HCT116 (cell line): ENCODE measurements around the gene ABHD12. TPM values are rescaled to one million over a fixed set of nuclear protein-coding genes. Genes with fewer than 3 reads are reported as not detected.
"Not testable (repeated sequence)": the region's sequence is repeated elsewhere in the genome, so short reads cannot be mapped to it uniquely, and the experiment has no call there.

ENCODE experiments used
- ATAC-seq: fragments of 200-7000 bp; cut with Tn5 transposase; 2 replicates; pipeline ENCODE4 v1.9.1; 2020; ENCODE audit warnings: mild to moderate bottlenecking, moderate library complexity
- BruUV-seq: library from RNA; stranded (reverse); fragments of 400-500 nt; replicated peaks from 2 replicates; lab custom pipeline; 2021; lab: Mats Ljungman, UMichigan
- CTCF ChIA-PET: fragments of 300-600 bp; sonication (Branson Sonifier 250); formaldehyde crosslinking; loops from one replicate; lab custom pipeline; 2021; ENCODE audit warnings: antibody characterized with exemption; lab: Charles Lee
- POLR2A ChIA-PET: fragments of 300-600, 350-600 bp; sonication (Branson Sonifier 250); formaldehyde crosslinking; loops from one replicate; lab custom pipeline; 2021; ENCODE audit warnings: antibody characterized with exemption; lab: Charles Lee
- RAD21 ChIA-PET, 2 experiments: fragments of 300-600 bp; sonication (Branson Sonifier 250); formaldehyde crosslinking; loops; one replicate each; lab custom pipeline; 2023; ENCODE audit warnings: low total read pairs in 2 of 2; ENCODE audit not compliant: uncharacterized antibody in 2 of 2, unreplicated experiment in 2 of 2, low non-redundant PET in 1 of 2; lab: Charles Lee
- DNase-seq: peaks from one replicate; pipeline ENCODE4 v3.0.0-alpha.2; 2010; ENCODE audit warnings: low read depth, low spot score
- H2AFZ ChIP-seq: fragments of 200-600 bp; shearing (Covaris generic), sonication (generic); 2 replicates; pipeline ENCODE4 v1.6.1; 2017; ENCODE audit warnings: low read depth, mixed run types, mixed read lengths, antibody characterized with exemption, low read length; ENCODE audit not compliant: poor library complexity, severe bottlenecking
- H3K27ac ChIP-seq: 2 replicates; pipeline ENCODE4 v1.5.1; 2012; ENCODE audit warnings: low read depth, low read length
- H3K27me3 ChIP-seq: fragments of 200-600 bp; sonication (generic); 2 replicates; pipeline ENCODE4 v1.6.1; 2016; ENCODE audit warnings: mixed run types, low read length, mixed read lengths; ENCODE audit not compliant: insufficient read depth
- H3K36me3 ChIP-seq, 2 experiments: fragments of 200-500 bp in 1 of 2; fragments of 200-600 bp in 1 of 2; sonication (Bioruptor generic) in 1 of 2; sonication (generic) in 1 of 2; 2 replicates each; pipeline versions ENCODE4 v1.5.1 to v1.6.1; 2014 to 2016; ENCODE audit warnings: low read length in 2 of 2, inconsistent platforms in 1 of 2, mixed read lengths in 1 of 2, mixed run types in 1 of 2; ENCODE audit not compliant: insufficient read depth in 2 of 2, control insufficient read depth in 1 of 2
- H3K4me1 ChIP-seq, 2 experiments: fragments of 200-600 bp in 1 of 2; sonication (generic) in 1 of 2; 2 replicates each; pipeline versions ENCODE4 v1.5.1 to v1.6.1; 2012 to 2017; ENCODE audit warnings: low read length in 2 of 2, inconsistent platforms in 1 of 2, mild to moderate bottlenecking in 1 of 2, mixed read lengths in 1 of 2, mixed run types in 1 of 2, moderate library complexity in 1 of 2; ENCODE audit not compliant: insufficient read depth in 2 of 2, control insufficient read depth in 1 of 2
- H3K4me2 ChIP-seq: fragments of 200-600 bp; sonication (generic); 2 replicates; pipeline ENCODE4 v1.6.1; 2017; ENCODE audit warnings: mixed run types, low read length, mixed read lengths
- H3K4me3 ChIP-seq, 2 experiments: fragments of 200-600 bp in 1 of 2; sonication (generic) in 1 of 2; replicated peaks in 1 of 2; 2 replicates each; pipeline ENCODE4 v1.5.1; 2011 to 2016; ENCODE audit warnings: low read length in 2 of 2, control low read depth in 1 of 2, low read depth in 1 of 2, mild to moderate bottlenecking in 1 of 2, mixed read lengths in 1 of 2, mixed run types in 1 of 2
- H3K79me2 ChIP-seq: fragments of 200-600 bp; sonication (generic); 2 replicates; pipeline ENCODE4 v1.6.1; 2017; ENCODE audit warnings: mild to moderate bottlenecking, mixed run types, low read length, moderate library complexity, mixed read lengths; ENCODE audit not compliant: insufficient read depth
- H3K9ac ChIP-seq: fragments of 200-600 bp; sonication (generic); 2 replicates; pipeline ENCODE4 v1.6.1; 2016; ENCODE audit warnings: low read length, mixed read lengths
- H3K9me2 ChIP-seq: fragments of 200-600 bp; sonication (generic), shearing (Covaris generic); 2 replicates; pipeline ENCODE4 v1.6.1; 2017; ENCODE audit warnings: mixed run types, mild to moderate bottlenecking, moderate library complexity; ENCODE audit not compliant: insufficient read depth
- H3K9me3 ChIP-seq, 2 experiments: fragments of 200-500 bp in 1 of 2; fragments of 200-600 bp in 1 of 2; sonication (Bioruptor generic) in 1 of 2; sonication (generic) in 1 of 2; 2 replicates each; pipeline ENCODE4 v1.6.1; 2014 to 2017; ENCODE audit warnings: low read length in 2 of 2, mixed read lengths in 2 of 2, inconsistent platforms in 1 of 2, low read depth in 1 of 2, mild to moderate bottlenecking in 1 of 2, mixed run types in 1 of 2, moderate library complexity in 1 of 2; ENCODE audit not compliant: control insufficient read depth in 1 of 2, insufficient read depth in 1 of 2
- H4K20me1 ChIP-seq: fragments of 200-600 bp; sonication (generic), shearing (Covaris generic); 2 replicates; pipeline ENCODE4 v1.6.1; 2017; ENCODE audit warnings: mixed run types, mild to moderate bottlenecking, moderate library complexity; ENCODE audit not compliant: insufficient read depth
- ELF1 ChIP-seq: IDR thresholded peaks from 2 replicates; pipeline ENCODE4 v1.6.1; 2012; ENCODE audit warnings: low read depth, borderline replicate concordance
- FOSL1 ChIP-seq: IDR thresholded peaks from 2 replicates; pipeline ENCODE4 v1.6.1; 2012; ENCODE audit warnings: low read depth
- SP1 ChIP-seq: IDR thresholded peaks from 2 replicates; pipeline ENCODE4 v1.6.1; 2012; ENCODE audit warnings: low read depth
- TCF7L2 ChIP-seq: IDR thresholded peaks from 2 replicates; pipeline ENCODE4 v1.7.0; 2011; ENCODE audit warnings: borderline replicate concordance, inconsistent platforms; ENCODE audit not compliant: insufficient read depth, insufficient read length; ENCODE audit errors: extremely low read depth
- ZBTB33 ChIP-seq: IDR thresholded peaks from 2 replicates; pipeline ENCODE4 v1.6.1; 2011; ENCODE audit warnings: mild to moderate bottlenecking, low read length, moderate library complexity; ENCODE audit not compliant: insufficient replicate concordance; ENCODE audit errors: extremely low read depth
- intact Hi-C: fragments of 100-400 bp; cut with micrococcal nuclease; formaldehyde crosslinking; loops from 2 replicates; pipeline ENCODE4 v1.10.0; 2022
- total RNA-seq: library from RNA; stranded (reverse); gene quantifications from one replicate; pipeline ENCODE4 v1.2.1, GENCODE V29; 2021; ENCODE audit not compliant: unreplicated experiment

The ABHD12 gene
- total RNA-seq, 1 experiment from 2014 or later = 31.7 TPM

GRCh38 chr20:25313593-25313992 lies 77.0 kb downstream of the ABHD12 start (continued):
- TF ChIP-seq SP1 (no peak), ELF1 (no peak), FOSL1 (no peak), TCF7L2 (no peak), ZBTB33 (no peak)

- RAD21 ChIA-PET, H4K20me1 ChIP-seq, H3K4me2 ChIP-seq, ATAC-seq, DNase-seq, H3K4me3 ChIP-seq, H2AFZ ChIP-seq, H3K27ac ChIP-seq, H3K27me3 ChIP-seq, BruUV-seq, H3K9me3 ChIP-seq, POLR2A ChIA-PET, H3K9me2 ChIP-seq, H3K9ac ChIP-seq, CTCF ChIA-PET, H3K36me3 ChIP-seq, H3K79me2 ChIP-seq: not testable (repeated sequence)
- intact Hi-C loops = loop anchor here (5.0 kb wide), 1 partner anchor 320 kb away; the partner anchor contains the start of gene APMAP
- H3K4me1 ChIP-seq = peaks cover 37 to 44% of the 10 kb centered on the region in 2 experiments
Observed at GRCh38 chr20:25312716-25313115, 77.9 kb downstream of the ABHD12 start.
